NT2/D1 (cell line): ENCODE data around the gene TLR10.

Experiments
- SUZ12 ChIP-seq: IDR thresholded peaks from 2 replicates; pipeline ENCODE4 v1.6.1; 2011; ENCODE audit not compliant: insufficient read length, insufficient read depth; ENCODE audit errors: extremely low read depth
- ZNF274 ChIP-seq: IDR thresholded peaks from 2 replicates; pipeline ENCODE4 v1.6.1; 2011; ENCODE audit warnings: mild to moderate bottlenecking, low read depth, low read length

DNA sequence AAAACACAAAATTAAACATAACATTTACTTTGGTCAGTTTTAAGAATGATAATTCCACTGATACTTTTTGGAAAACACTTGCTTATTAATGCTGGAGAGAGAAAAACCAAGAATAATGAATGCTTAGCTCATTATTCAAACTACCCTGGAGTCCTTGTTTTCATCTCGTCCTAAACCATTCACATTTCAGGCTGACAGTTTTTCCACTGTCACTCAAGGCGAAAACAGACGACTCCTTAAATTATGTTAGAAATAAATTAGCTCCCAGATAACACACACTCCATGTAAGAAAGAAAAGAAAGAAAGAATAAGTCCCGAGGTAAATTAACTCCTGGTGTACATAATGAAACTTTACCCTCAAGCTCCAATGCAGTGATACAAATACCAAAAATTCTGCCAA, 33.5 kb downstream of the TLR10 start:
- TF ChIP-seq ZNF274 (no peak), SUZ12 (no peak)
